DOHH2 (cell line): ENCODE measurements around the gene RAD9A.

Source experiments
- H3F3A ChIP-seq: fragments of 200-600 bp; sonication (generic), shearing (Covaris generic); 2 replicates; pipeline ENCODE4 v1.6.0; 2016; ENCODE audit warnings: antibody characterized with exemption, mild to moderate bottlenecking; ENCODE audit not compliant: control insufficient read depth, insufficient read depth
- H3K27ac ChIP-seq: fragments of 200-600 bp; sonication (generic); 2 replicates; pipeline ENCODE4 v1.5.1; 2014; ENCODE audit warnings: low read depth, mild to moderate bottlenecking, low read length, moderate library complexity
- H3K27me3 ChIP-seq: fragments of 200-600 bp; sonication (generic); 2 replicates; pipeline ENCODE4 v1.6.1; 2014; ENCODE audit warnings: mild to moderate bottlenecking, low read length, mixed read lengths; ENCODE audit not compliant: control insufficient read depth
- H3K36me3 ChIP-seq: fragments of 200-600 bp; sonication (generic); 2 replicates; pipeline ENCODE4 v1.6.1; 2014; ENCODE audit warnings: mild to moderate bottlenecking, low read length, moderate library complexity, mixed read lengths; ENCODE audit not compliant: control insufficient read depth
- H3K4me1 ChIP-seq: fragments of 200-600 bp; sonication (generic); 2 replicates; pipeline ENCODE4 v1.6.1; 2014; ENCODE audit warnings: mild to moderate bottlenecking, low read length, mixed read lengths; ENCODE audit not compliant: control insufficient read depth
- H3K4me2 ChIP-seq: fragments of 200-600 bp; sonication (generic); 2 replicates; pipeline ENCODE4 v1.6.0; 2014; ENCODE audit warnings: mild to moderate bottlenecking, low read length, moderate library complexity
- H3K4me3 ChIP-seq: fragments of 200-600 bp; sonication (generic); 2 replicates; pipeline ENCODE4 v1.5.1; 2014; ENCODE audit warnings: mild to moderate bottlenecking, low read length, mixed read lengths
- H3K79me2 ChIP-seq: fragments of 200-600 bp; sonication (generic); 2 replicates; pipeline ENCODE4 v1.6.1; 2014; ENCODE audit warnings: mild to moderate bottlenecking, low read length, mixed read lengths; ENCODE audit not compliant: control insufficient read depth
- H3K9me2 ChIP-seq: fragments of 200-600 bp; sonication (generic); replicated peaks from 2 replicates; pipeline ENCODE4 v1.6.1; 2014; ENCODE audit warnings: mild to moderate bottlenecking, low read length, mixed read lengths; ENCODE audit not compliant: control insufficient read depth
- H3K9me3 ChIP-seq: fragments of 200-600 bp; sonication (generic); 2 replicates; pipeline ENCODE4 v1.6.1; 2014; ENCODE audit warnings: antibody characterized with exemption, low read length, mixed read lengths; ENCODE audit not compliant: control insufficient read depth, insufficient read depth
- H4K20me1 ChIP-seq: fragments of 200-600 bp; sonication (generic); 2 replicates; pipeline ENCODE4 v1.6.0; 2014; ENCODE audit warnings: low read depth, mild to moderate bottlenecking, antibody characterized with exemption, low read length, moderate library complexity; ENCODE audit not compliant: control insufficient read depth, insufficient read depth
- EZH2phosphoT487 ChIP-seq: fragments of 200-600 bp; sonication (generic); IDR thresholded peaks from 2 replicates; pipeline ENCODE4 v1.6.1; 2017; ENCODE audit warnings: borderline replicate concordance, mild to moderate bottlenecking, antibody characterized with exemption, low read length, moderate library complexity, mixed read lengths
- TF ChIP-seq, protein P1 (sequence below): fragments of 200-600 bp; sonication (generic); IDR thresholded peaks from one replicate; pipeline ENCODE4 v1.5.1; 2014; ENCODE audit warnings: antibody characterized with exemption, mild to moderate bottlenecking, low read depth, low read length; ENCODE audit not compliant: poor library complexity, severe bottlenecking

RAD9A gene

GRCh38 chr11:67355023-67355793, 36.6 kb upstream of the RAD9A start:
- H3K36me3 ChIP-seq: peaks cover 33% of the 10 kb centered on the region
- peaks cover 68% of the 10 kb centered on the region for H3K4me1 ChIP-seq
- peak overlapping the region; percentile 82 for H3K4me3 ChIP-seq
- H3K27me3 ChIP-seq: no peaks in the 10 kb centered on the region
- TF ChIP-seq, protein P1, sequence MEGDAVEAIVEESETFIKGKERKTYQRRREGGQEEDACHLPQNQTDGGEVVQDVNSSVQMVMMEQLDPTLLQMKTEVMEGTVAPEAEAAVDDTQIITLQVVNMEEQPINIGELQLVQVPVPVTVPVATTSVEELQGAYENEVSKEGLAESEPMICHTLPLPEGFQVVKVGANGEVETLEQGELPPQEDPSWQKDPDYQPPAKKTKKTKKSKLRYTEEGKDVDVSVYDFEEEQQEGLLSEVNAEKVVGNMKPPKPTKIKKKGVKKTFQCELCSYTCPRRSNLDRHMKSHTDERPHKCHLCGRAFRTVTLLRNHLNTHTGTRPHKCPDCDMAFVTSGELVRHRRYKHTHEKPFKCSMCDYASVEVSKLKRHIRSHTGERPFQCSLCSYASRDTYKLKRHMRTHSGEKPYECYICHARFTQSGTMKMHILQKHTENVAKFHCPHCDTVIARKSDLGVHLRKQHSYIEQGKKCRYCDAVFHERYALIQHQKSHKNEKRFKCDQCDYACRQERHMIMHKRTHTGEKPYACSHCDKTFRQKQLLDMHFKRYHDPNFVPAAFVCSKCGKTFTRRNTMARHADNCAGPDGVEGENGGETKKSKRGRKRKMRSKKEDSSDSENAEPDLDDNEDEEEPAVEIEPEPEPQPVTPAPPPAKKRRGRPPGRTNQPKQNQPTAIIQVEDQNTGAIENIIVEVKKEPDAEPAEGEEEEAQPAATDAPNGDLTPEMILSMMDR: no peak
- TF ChIP-seq EZH2phosphoT487: no peak
- peaks cover 48% of the 10 kb centered on the region for H3K79me2 ChIP-seq
- peaks cover 17% of the 10 kb centered on the region for H3F3A ChIP-seq
- H3K4me2 ChIP-seq: peak overlapping the region; percentile 92
- H3K27ac ChIP-seq: peak overlapping the region; percentile 99
- no peaks in the 10 kb centered on the region for H4K20me1 ChIP-seq
- H3K9me3 ChIP-seq: no peaks in the 10 kb centered on the region
- no peaks in the 10 kb centered on the region for H3K9me2 ChIP-seq

GRCh38 chr11:67355794-67356386, 35.9 kb upstream of the RAD9A start:
- TF ChIP-seq EZH2phosphoT487: no peak
- TF ChIP-seq, protein P1: no peak
- Histone ChIP-seq H3K27ac (peak overlapping the region; percentile 99), H4K20me1 (no peaks in the 10 kb centered on the region), H3K9me3 (no peaks in the 10 kb centered on the region), H3K9me2 (no peaks in the 10 kb centered on the region), H3K36me3 (peaks cover 31% of the 10 kb centered on the region), H3K27me3 (no peaks in the 10 kb centered on the region), H3K4me3 (peak overlapping the region; percentile 82), H3F3A (peaks cover 17% of the 10 kb centered on the region), H3K4me2 (peak overlapping the region; percentile 92), H3K79me2 (peaks cover 47% of the 10 kb centered on the region), H3K4me1 (peaks cover 61% of the 10 kb centered on the region)

- peak overlapping the region; percentile 99 for H3K27ac ChIP-seq
- peak overlapping the region; percentile 82 for H3K4me3 ChIP-seq
- H3K9me2 ChIP-seq: no peaks in the 10 kb centered on the region
- peaks cover 25% of the 10 kb centered on the region for H3K36me3 ChIP-seq
- H3K27me3 ChIP-seq: no peaks in the 10 kb centered on the region
- peaks cover 17% of the 10 kb centered on the region for H3F3A ChIP-seq
- H3K9me3 ChIP-seq: no peaks in the 10 kb centered on the region
- H4K20me1 ChIP-seq: no peaks in the 10 kb centered on the region
- TF ChIP-seq, protein P1: no peak
- no peak for TF ChIP-seq EZH2phosphoT487
- peaks cover 57% of the 10 kb centered on the region for H3K4me1 ChIP-seq
- peaks cover 41% of the 10 kb centered on the region for H3K79me2 ChIP-seq
- H3K4me2 ChIP-seq: peak overlapping the region; percentile 92
These were observed 35.4 kb upstream of the RAD9A start for GRCh38 chr11:67356387-67356863.
